Right lobe of liver (tissue), 6 donors: Measurements from ENCODE around the gene KRT16. TPM values are rescaled to one million over a fixed set of nuclear protein-coding genes. Genes with fewer than 3 reads are reported as not detected.
"Not testable (repeated sequence)": the region's sequence is repeated elsewhere in the genome, so short reads cannot be mapped to it uniquely, and the experiment has no call there.

Experiments used
- ATAC-seq, 4 donors: fragments of 200-7000 bp; cut with Tn5 transposase; one replicate each; pipeline ENCODE4 v1.9.1; 2020; ENCODE audit warnings: mild to moderate bottlenecking in 4 of 4, moderate library complexity in 4 of 4
- DNase-seq, 3 donors: peaks; one replicate each; pipeline ENCODE4 v3.0.0-alpha.2; 2020
- H3K27ac ChIP-seq, 3 donors: fragments of 200-600 bp; one replicate each; pipeline ENCODE4 v1.8.0; 2022
- H3K27me3 ChIP-seq, 2 donors: fragments of 200-600 bp; one replicate each; pipeline ENCODE4 v1.8.0; 2022
- H3K36me3 ChIP-seq, 4 donors: fragments of 200-600 bp; sonication (generic) in 1 of 4; one replicate each; pipeline versions ENCODE4 v1.5.1 to v1.8.0; 2017 to 2022; ENCODE audit warnings: control low read depth in 1 of 4
- H3K4me1 ChIP-seq, 4 donors: fragments of 200-600 bp; sonication (generic) in 1 of 4; one replicate each; pipeline versions ENCODE4 v1.5.1 to v1.8.0; 2017 to 2022; ENCODE audit warnings: control low read depth in 1 of 4
- H3K4me3 ChIP-seq, 3 donors: fragments of 200-600 bp; one replicate each; pipeline ENCODE4 v1.8.0; 2022
- H3K9me3 ChIP-seq, 4 donors: fragments of 200-600 bp; sonication (generic) in 1 of 4; one replicate each; pipeline versions ENCODE4 v1.5.1 to v1.8.0; 2017 to 2022; ENCODE audit warnings: control low read depth in 1 of 4
- POLR2A ChIP-seq: fragments of 450-650 bp; IDR thresholded peaks from one replicate; pipeline ENCODE4 v1.6.1; 2017; ENCODE audit warnings: antibody characterized with exemption, mild to moderate bottlenecking
- WGBS: methylation state at CpG from one replicate; pipeline ENCODE4 v1.1.6; 2018; ENCODE audit warnings: low coverage, low lambda C conversion rate; ENCODE audit not compliant: insufficient coverage; ENCODE audit errors: missing lambda C conversion rate; 5-methylcytosine and 5-hydroxymethylcytosine counted together
- intact Hi-C, 2 donors: fragments of 100-400 bp; cut with DNase I; formaldehyde crosslinking; loops; one replicate each; pipeline versions ENCODE4 v1.11.2 to v1.14.1; 2022
- total RNA-seq, 6 experiments: library from RNA; depleted of rRNA in 2 of 6; stranded (reverse); fragments of >200 nt in 2 of 6; fragmentation: NEBNext Ultra II Directional in 3 of 6; extraction: Animal tissue kit (Norgen Biotek cat#: 25700) in 3 of 6; gene quantifications; one replicate each; pipeline versions ENCODE4 v1.1.0 to v1.2.4, GENCODE V29; 2016 to 2023
- TF ChIP-seq, protein P1 (sequence below), 4 donors: fragments of 200-600 bp in 3 of 4; fragments of 450-650 bp in 1 of 4; IDR thresholded peaks; one replicate each; pipeline versions ENCODE4 v1.5.1 to v1.8.0; 2016 to 2022; ENCODE audit warnings: antibody characterized with exemption in 4 of 4, mild to moderate bottlenecking in 2 of 4
- donor health status: DM: no; HTN: yes; CAD: no.
- donor health status: DM: no; HTN: no; CAD: no.
- donor health status: DM: no; HTN: no; CAD: no.
- donor health status: DM: no; HTN: yes; CAD: no.
- donor health status: DM: no; HTN: yes; CAD: no.

The KRT16 gene
- total RNA-seq, 6 experiments from 2014 or later: not detected

GRCh38 chr17:41627316-41628072, 14.9 kb upstream of the KRT16 start:
- TF ChIP-seq, protein P1, sequence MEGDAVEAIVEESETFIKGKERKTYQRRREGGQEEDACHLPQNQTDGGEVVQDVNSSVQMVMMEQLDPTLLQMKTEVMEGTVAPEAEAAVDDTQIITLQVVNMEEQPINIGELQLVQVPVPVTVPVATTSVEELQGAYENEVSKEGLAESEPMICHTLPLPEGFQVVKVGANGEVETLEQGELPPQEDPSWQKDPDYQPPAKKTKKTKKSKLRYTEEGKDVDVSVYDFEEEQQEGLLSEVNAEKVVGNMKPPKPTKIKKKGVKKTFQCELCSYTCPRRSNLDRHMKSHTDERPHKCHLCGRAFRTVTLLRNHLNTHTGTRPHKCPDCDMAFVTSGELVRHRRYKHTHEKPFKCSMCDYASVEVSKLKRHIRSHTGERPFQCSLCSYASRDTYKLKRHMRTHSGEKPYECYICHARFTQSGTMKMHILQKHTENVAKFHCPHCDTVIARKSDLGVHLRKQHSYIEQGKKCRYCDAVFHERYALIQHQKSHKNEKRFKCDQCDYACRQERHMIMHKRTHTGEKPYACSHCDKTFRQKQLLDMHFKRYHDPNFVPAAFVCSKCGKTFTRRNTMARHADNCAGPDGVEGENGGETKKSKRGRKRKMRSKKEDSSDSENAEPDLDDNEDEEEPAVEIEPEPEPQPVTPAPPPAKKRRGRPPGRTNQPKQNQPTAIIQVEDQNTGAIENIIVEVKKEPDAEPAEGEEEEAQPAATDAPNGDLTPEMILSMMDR (IDR thresholded peaks at IDR 0.05): no peak
- TF ChIP-seq POLR2A: no peak
- 73% methylated on average over 7 of the region's 23 CpGs for WGBS
- no peak overlapping the region for H3K27ac ChIP-seq

DNA sequence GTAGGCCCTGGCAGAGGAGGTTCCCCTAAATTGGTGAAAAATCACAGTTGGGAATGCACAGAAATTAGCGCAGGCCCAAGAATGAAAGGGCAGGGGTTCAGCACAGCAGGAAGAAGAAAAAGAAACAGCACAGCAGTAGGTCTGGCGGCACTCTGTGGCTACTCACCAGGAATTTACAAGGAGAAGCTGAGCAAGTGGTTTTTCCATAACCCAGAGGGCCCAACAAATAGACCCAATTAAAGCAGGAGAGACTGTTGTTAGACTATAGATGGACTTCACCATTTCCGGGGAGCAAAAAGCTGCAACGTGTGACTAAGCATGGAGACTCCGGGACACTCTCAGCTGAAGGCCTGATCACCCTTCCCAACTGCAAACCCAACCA, 14.3 kb upstream of the KRT16 start:
- H3K4me1 ChIP-seq, H3K9me3 ChIP-seq, intact Hi-C loops, DNase-seq, H3K27ac ChIP-seq, H3K36me3 ChIP-seq, H3K4me3 ChIP-seq, ATAC-seq, H3K27me3 ChIP-seq: not testable (repeated sequence)
- 76% methylated on average over 3 of the region's 5 CpGs for WGBS

More at GRCh38 chr17:41627316-41628072, 14.9 kb upstream of the KRT16 start:
- no peak overlapping the region for H3K4me3 ChIP-seq
- H3K36me3 ChIP-seq: no peaks in the 10 kb centered on the region
- H3K4me1 ChIP-seq: no peaks in the 10 kb centered on the region
- ATAC-seq (no peak), DNase-seq (peak in 1 of 3 donors; percentile 46)
- no peaks in the 10 kb centered on the region for H3K27me3 ChIP-seq
- intact Hi-C loops: no loop called here
- no peaks in the 10 kb centered on the region for H3K9me3 ChIP-seq

DNA sequence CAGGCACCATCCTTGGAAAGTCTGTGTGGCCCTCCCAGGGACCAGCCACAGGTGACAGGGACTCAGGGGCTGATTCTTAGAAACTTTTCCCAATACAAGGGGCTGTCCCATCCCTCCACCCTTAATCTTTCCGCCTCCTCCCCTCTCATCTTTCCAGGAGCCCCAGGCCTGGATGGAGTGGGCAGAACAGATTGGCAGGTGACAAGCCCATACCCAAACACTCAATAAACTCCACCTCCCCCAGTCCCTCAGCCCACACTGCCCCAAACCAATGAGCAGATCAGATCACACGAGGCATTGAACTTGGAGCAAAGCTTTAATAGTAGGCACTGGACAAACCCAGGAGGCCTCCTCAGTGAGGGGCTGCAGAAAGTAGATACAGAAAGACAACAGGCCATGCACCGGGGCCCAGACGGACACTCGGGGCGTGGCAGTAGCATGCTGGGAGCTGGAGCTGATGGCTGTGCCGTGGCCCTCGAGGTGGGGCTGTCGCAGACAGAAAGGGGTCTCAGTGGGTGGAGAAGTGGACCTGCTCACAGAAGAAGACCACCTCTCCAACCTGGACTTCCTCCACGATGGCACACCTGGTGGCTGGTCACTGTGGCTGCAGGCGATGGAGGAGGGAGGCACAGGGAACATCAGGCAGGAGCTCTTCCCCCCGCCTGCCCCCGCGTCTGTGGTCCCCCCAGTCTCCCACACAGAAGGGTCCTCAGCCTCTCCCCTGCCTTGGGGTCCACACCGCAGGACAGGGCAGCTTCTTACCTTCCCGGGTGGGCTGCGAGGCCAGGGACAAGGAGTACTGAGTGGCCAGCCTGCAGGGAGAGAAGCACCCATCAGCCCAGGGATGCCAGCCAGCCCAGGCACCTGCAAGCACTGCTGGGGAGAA, 13.7 kb upstream of the KRT16 start:
- H3K36me3 ChIP-seq, H3K27ac ChIP-seq, H3K4me3 ChIP-seq, H3K27me3 ChIP-seq, DNase-seq, intact Hi-C loops, H3K4me1 ChIP-seq, ATAC-seq, H3K9me3 ChIP-seq: not testable (repeated sequence)
- 76% methylated on average over 8 of the region's 17 CpGs for WGBS

DNA sequence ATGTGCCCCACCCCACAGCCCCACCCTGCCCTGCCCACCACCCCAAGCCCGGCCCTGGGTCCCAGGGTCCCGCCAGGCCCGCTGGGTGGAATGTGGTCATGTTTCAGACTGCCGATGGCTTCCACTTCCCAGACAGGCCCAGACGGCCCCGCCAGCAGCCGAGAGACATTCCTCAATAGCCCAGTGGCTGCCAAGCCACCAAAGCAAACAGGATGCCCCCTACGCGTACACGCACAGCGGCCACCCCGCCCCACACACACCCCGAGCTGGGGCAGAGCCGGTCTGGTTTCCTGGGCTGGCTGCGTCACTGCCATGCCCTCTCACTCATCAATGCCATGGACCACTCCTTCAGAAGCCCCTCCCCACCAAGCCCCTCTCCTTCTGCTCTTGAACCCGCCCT, 13.0 kb upstream of the KRT16 start:
- ATAC-seq: no peak
- DNase-seq: no peak
- Histone ChIP-seq H3K27me3 (no peaks in the 10 kb centered on the region), H3K4me3 (no peak overlapping the region), H3K9me3 (no peaks in the 10 kb centered on the region), H3K36me3 (no peaks in the 10 kb centered on the region), H3K4me1 (no peaks in the 10 kb centered on the region), H3K27ac (no peak overlapping the region)
- no CpG with 5 or more reads among the region's 16 CpGs for WGBS
- intact Hi-C loops: no loop called here
- TF ChIP-seq, protein P1 (IDR thresholded peaks at IDR 0.05): no peak
- TF ChIP-seq POLR2A: no peak

- no peaks in the 10 kb centered on the region for H3K4me1 ChIP-seq
- WGBS: 80% methylated on average over 2 of the region's 33 CpGs
- no peak within 1 kb of the TSS for H3K27ac ChIP-seq
- TF ChIP-seq, protein P1 (IDR thresholded peaks at IDR 0.05): no peak
- TF ChIP-seq POLR2A: no peak
- H3K27me3 ChIP-seq: no peaks in the 10 kb centered on the region
- intact Hi-C loops: no loop called here
- no peak for ATAC-seq
- H3K4me3 ChIP-seq: no peak within 1 kb of the TSS
- H3K36me3 ChIP-seq: no peaks in the 10 kb centered on the region
- peak in 1 of 3 donors; percentile 37 for DNase-seq
- H3K9me3 ChIP-seq: no peaks in the 10 kb centered on the region
Observed at GRCh38 chr17:41624208-41625101, 11.9 kb upstream of the KRT16 start, which contains the start of gene KRT17. Gene KRT17, minus strand, starts transcription at chr17:41624575. Its CDS starts 66 bp downstream, at chr17:41624509.

GRCh38 chr17:41623184-41623861, 10.8 kb upstream of the KRT16 start:
- H3K36me3 ChIP-seq, ATAC-seq, intact Hi-C loops, H3K27ac ChIP-seq, H3K4me3 ChIP-seq, H3K9me3 ChIP-seq, H3K4me1 ChIP-seq, H3K27me3 ChIP-seq: not testable (repeated sequence)
- 58% methylated on average over 7 of the region's 10 CpGs for WGBS
- DNase-seq: peak in 1 of 3 donors; percentile 23
